Umbilical cord (tissue), 2 donors: ENCODE results near the gene NUP107. TPM values are rescaled to one million over a fixed set of nuclear protein-coding genes. Genes with fewer than 3 reads are reported as not detected.

Experiments
- DNase-seq: peaks from one replicate; pipeline ENCODE4 v3.0.0-alpha.2; 2015; ENCODE audit warnings: low spot score
- total RNA-seq: library from RNA; depleted of rRNA; stranded (reverse); fragments of >200 nt; gene quantifications from one replicate; pipeline ENCODE4 v1.2.3, GENCODE V29; 2014; ENCODE audit warnings: low replicate concordance; ENCODE audit not compliant: insufficient read depth

The NUP107 gene
- total RNA-seq, 1 donor from 2014 or later, result 43.6 TPM

GRCh38 chr12:68773582-68773981 is 86.8 kb downstream of the NUP107 start:
- no peak for DNase-seq

- no peak for DNase-seq
Measured at GRCh38 chr12:68775121-68775630, 88.4 kb downstream of the NUP107 start.

- DNase-seq, result no peak
Measured at GRCh38 chr12:68776976-68777610, 90.3 kb downstream of the NUP107 start.

- no peak for DNase-seq
Measured at GRCh38 chr12:68779280-68779679, 92.5 kb downstream of the NUP107 start.

- DNase-seq, result peak; percentile 22
Measured at GRCh38 chr12:68780731-68781130, 94.0 kb downstream of the NUP107 start.

- no peak for DNase-seq
Measured at GRCh38 chr12:68781728-68782127, 95.0 kb downstream of the NUP107 start.

GRCh38 chr12:68784015-68784414 is 97.2 kb downstream of the NUP107 start:
- no peak for DNase-seq

- no peak for DNase-seq
Measured at GRCh38 chr12:68785358-68785757, 98.6 kb downstream of the NUP107 start.

GRCh38 chr12:68785823-68786222 is 99.0 kb downstream of the NUP107 start:
- no peak for DNase-seq

- peak; percentile 24 for DNase-seq
Measured at GRCh38 chr12:68786929-68787328, 100.2 kb downstream of the NUP107 start.

- DNase-seq, result no peak
Measured at GRCh38 chr12:68788554-68789143, 101.9 kb downstream of the NUP107 start.

GRCh38 chr12:68789144-68789878 is 102.5 kb downstream of the NUP107 start:
- DNase-seq, result no peak

- no peak for DNase-seq
Measured at GRCh38 chr12:68790081-68790951, 103.5 kb downstream of the NUP107 start.

- no peak for DNase-seq
Measured at GRCh38 chr12:68790952-68791234, 104.1 kb downstream of the NUP107 start.

GRCh38 chr12:68791897-68792481 is 105.2 kb downstream of the NUP107 start:
- DNase-seq, result no peak

GRCh38 chr12:68792952-68793351 is 106.2 kb downstream of the NUP107 start:
- no peak for DNase-seq

GRCh38 chr12:68793436-68793835 is 106.7 kb downstream of the NUP107 start:
- DNase-seq, result no peak

GRCh38 chr12:68793975-68794652 is 107.3 kb downstream of the NUP107 start:
- DNase-seq, result no peak

- no peak for DNase-seq
Measured at GRCh38 chr12:68794653-68795251, 108.0 kb downstream of the NUP107 start.
